Astrocyte (in vitro differentiated cells and primary cell): ENCODE results near the gene TRIM67. TPM values are rescaled to one million over a fixed set of nuclear protein-coding genes. Genes with fewer than 3 reads are reported as not detected.
"Not testable (repeated sequence)": the region's sequence is repeated elsewhere in the genome, so short reads cannot be mapped to it uniquely, and the experiment has no call there.

Source experiments
- DNase-seq: peaks from one replicate; pipeline ENCODE4 v3.0.0-alpha.2; 2010; ENCODE audit warnings: low read depth
- FAIRE-seq: peaks from 2 replicates; lab custom pipeline; 2011; peaks lifted over from hg19 to GRCh38; lab: Jason Lieb, UNC
- H2AFZ ChIP-seq: 2 replicates; pipeline ENCODE4 v1.6.0; 2012; ENCODE audit warnings: low read depth, low read length, inconsistent platforms
- H3K27ac ChIP-seq: 2 replicates; pipeline ENCODE4 v1.5.1; 2011; ENCODE audit warnings: low read depth, low read length, inconsistent platforms
- H3K27me3 ChIP-seq: 2 replicates; pipeline ENCODE4 v1.6.0; 2011; ENCODE audit warnings: low read length, inconsistent platforms; ENCODE audit not compliant: insufficient read depth
- H3K36me3 ChIP-seq: 2 replicates; pipeline ENCODE4 v1.5.1; 2011; ENCODE audit warnings: low read length, inconsistent platforms; ENCODE audit not compliant: insufficient read depth
- H3K4me1 ChIP-seq: 2 replicates; pipeline ENCODE4 v1.5.1; 2011; ENCODE audit warnings: low read length, inconsistent platforms; ENCODE audit not compliant: insufficient read depth
- H3K4me2 ChIP-seq: 2 replicates; pipeline ENCODE4 v1.6.0; 2012; ENCODE audit warnings: low read length, inconsistent platforms
- H3K4me3 ChIP-seq: 2 replicates; pipeline ENCODE4 v1.5.1; 2011; ENCODE audit warnings: low read depth, mild to moderate bottlenecking, low read length, inconsistent platforms; ENCODE audit not compliant: insufficient read depth
- H3K79me2 ChIP-seq: 2 replicates; pipeline ENCODE4 v1.6.0; 2012; ENCODE audit warnings: mild to moderate bottlenecking, low read length, inconsistent platforms; ENCODE audit not compliant: insufficient read depth
- H3K9ac ChIP-seq: 2 replicates; pipeline ENCODE4 v1.6.0; 2012; ENCODE audit warnings: mild to moderate bottlenecking, low read length, inconsistent platforms
- H3K9me3 ChIP-seq: 2 replicates; pipeline ENCODE4 v1.5.1; 2012; ENCODE audit warnings: low read depth, mild to moderate bottlenecking, low read length, inconsistent platforms; ENCODE audit not compliant: insufficient read depth
- H4K20me1 ChIP-seq: 2 replicates; pipeline ENCODE4 v1.6.0; 2012; ENCODE audit warnings: low read length, inconsistent platforms; ENCODE audit not compliant: insufficient read depth
- H3K27ac Mint-ChIP-seq: one replicate; pipeline ENCODE4 v1.8.0; 2021; ENCODE audit warnings: mild to moderate bottlenecking, mixed read lengths; ENCODE audit not compliant: unreplicated experiment
- H3K27me3 Mint-ChIP-seq: one replicate; pipeline ENCODE4 v1.8.0; 2021; ENCODE audit warnings: low read depth, mixed read lengths; ENCODE audit not compliant: unreplicated experiment
- H3K36me3 Mint-ChIP-seq: one replicate; pipeline ENCODE4 v1.8.0; 2021; ENCODE audit warnings: low read depth, mixed read lengths; ENCODE audit not compliant: unreplicated experiment
- H3K4me1 Mint-ChIP-seq: one replicate; pipeline ENCODE4 v1.8.0; 2021; ENCODE audit warnings: low read depth, mixed read lengths; ENCODE audit not compliant: unreplicated experiment
- H3K4me3 Mint-ChIP-seq: one replicate; pipeline ENCODE4 v1.8.0; 2021; ENCODE audit warnings: mild to moderate bottlenecking, moderate library complexity, mixed read lengths; ENCODE audit not compliant: unreplicated experiment
- H3K9me3 Mint-ChIP-seq: one replicate; pipeline ENCODE4 v1.8.0; 2021; ENCODE audit warnings: mild to moderate bottlenecking, mixed read lengths; ENCODE audit not compliant: unreplicated experiment
- EZH2 ChIP-seq: IDR thresholded peaks from 2 replicates; pipeline ENCODE4 v1.6.1; 2012; ENCODE audit warnings: mild to moderate bottlenecking, low read length, inconsistent platforms; ENCODE audit not compliant: insufficient read depth
- total RNA-seq: library from RNA; stranded (reverse); gene quantifications from 2 replicates; pipeline ENCODE4 v1.2.1, GENCODE V29; 2021
- TF ChIP-seq, protein P1 (sequence below): IDR thresholded peaks from 2 replicates; pipeline ENCODE4 v1.5.1; 2011; ENCODE audit warnings: low read depth, mild to moderate bottlenecking, inconsistent platforms, low read length, moderate library complexity; ENCODE audit not compliant: insufficient read depth

TRIM67 gene
- total RNA-seq, 1 donor from 2014 or later: 0.89 TPM

DNA sequence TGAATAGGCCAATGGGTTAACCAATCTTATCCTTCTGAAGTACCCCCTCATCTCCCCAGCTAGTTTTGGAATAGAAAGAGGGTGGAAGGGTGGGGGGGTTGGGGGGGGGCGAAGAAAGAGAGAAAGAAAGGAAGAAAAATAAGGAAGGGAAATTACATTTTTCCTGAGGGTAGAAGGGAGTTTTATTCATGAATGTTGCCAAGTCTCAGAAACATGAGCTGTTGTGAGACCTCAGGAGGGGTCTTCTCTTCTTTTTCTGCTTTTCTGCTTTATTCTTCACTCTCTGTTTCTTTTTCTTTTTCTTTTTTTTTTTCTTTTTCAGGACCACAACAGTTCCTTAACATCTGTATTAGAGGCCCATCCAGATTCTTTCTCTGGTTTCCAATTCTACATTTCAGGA is 6.0 kb upstream of the TRIM67 start:
- TF ChIP-seq, protein P1, sequence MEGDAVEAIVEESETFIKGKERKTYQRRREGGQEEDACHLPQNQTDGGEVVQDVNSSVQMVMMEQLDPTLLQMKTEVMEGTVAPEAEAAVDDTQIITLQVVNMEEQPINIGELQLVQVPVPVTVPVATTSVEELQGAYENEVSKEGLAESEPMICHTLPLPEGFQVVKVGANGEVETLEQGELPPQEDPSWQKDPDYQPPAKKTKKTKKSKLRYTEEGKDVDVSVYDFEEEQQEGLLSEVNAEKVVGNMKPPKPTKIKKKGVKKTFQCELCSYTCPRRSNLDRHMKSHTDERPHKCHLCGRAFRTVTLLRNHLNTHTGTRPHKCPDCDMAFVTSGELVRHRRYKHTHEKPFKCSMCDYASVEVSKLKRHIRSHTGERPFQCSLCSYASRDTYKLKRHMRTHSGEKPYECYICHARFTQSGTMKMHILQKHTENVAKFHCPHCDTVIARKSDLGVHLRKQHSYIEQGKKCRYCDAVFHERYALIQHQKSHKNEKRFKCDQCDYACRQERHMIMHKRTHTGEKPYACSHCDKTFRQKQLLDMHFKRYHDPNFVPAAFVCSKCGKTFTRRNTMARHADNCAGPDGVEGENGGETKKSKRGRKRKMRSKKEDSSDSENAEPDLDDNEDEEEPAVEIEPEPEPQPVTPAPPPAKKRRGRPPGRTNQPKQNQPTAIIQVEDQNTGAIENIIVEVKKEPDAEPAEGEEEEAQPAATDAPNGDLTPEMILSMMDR: no peak
- no peak for TF ChIP-seq EZH2
- H3K4me1 ChIP-seq: peaks cover 3% of the 10 kb centered on the region
- no peak overlapping the region for H2AFZ ChIP-seq
- H3K4me3 ChIP-seq: no peak overlapping the region
- H3K27me3 ChIP-seq: peaks cover 14% of the 10 kb centered on the region
- Mint-ChIP-seq H3K36me3 (peaks cover 2% of the 10 kb centered on the region), H3K4me1 (peaks cover 7% of the 10 kb centered on the region), H3K27me3 (peaks cover 29% of the 10 kb centered on the region), H3K4me3 (no peak overlapping the region), H3K9me3 (peaks cover 10% of the 10 kb centered on the region), H3K27ac (no peak overlapping the region)
- H3K36me3 ChIP-seq: no peaks in the 10 kb centered on the region
- H3K27ac ChIP-seq: no peak overlapping the region
- H3K9me3 ChIP-seq: no peaks in the 10 kb centered on the region
- no peaks in the 10 kb centered on the region for H4K20me1 ChIP-seq
- H3K4me2 ChIP-seq: no peak overlapping the region
- no peaks in the 10 kb centered on the region for H3K79me2 ChIP-seq
- DNase-seq (no peak), FAIRE-seq (no peak)
- no peak overlapping the region for H3K9ac ChIP-seq

DNA sequence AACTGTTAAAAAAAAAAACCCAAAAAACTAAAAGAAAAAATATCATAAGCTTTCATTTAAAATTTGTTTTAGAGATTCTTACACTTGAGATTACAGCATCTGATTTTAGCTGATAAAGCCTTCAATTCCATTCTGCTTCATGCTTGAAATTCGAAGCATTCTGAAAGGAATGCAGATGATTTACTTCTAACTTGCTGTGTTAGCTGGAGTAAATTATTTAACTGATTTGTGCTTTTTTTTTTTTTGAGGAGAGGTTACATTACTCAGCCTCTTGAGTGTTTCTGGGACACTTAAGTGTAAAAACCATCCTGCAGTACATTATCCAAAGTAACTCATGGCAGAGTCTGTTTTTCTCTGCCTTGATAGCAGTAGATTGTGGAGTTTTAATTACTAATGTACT is 4.5 kb upstream of the TRIM67 start:
- Mint-ChIP-seq H3K27ac (no peak overlapping the region), H3K27me3 (peaks cover 31% of the 10 kb centered on the region), H3K4me1 (peaks cover 9% of the 10 kb centered on the region), H3K36me3 (peaks cover 2% of the 10 kb centered on the region), H3K9me3 (peaks cover 5% of the 10 kb centered on the region), H3K4me3 (no peak overlapping the region)
- Histone ChIP-seq H4K20me1 (no peaks in the 10 kb centered on the region), H3K9me3 (no peaks in the 10 kb centered on the region), H3K4me2 (no peak overlapping the region), H3K79me2 (no peaks in the 10 kb centered on the region), H2AFZ (no peak overlapping the region), H3K9ac (no peak overlapping the region), H3K4me1 (peaks cover 4% of the 10 kb centered on the region), H3K27ac (no peak overlapping the region), H3K27me3 (peaks cover 14% of the 10 kb centered on the region), H3K4me3 (no peak overlapping the region), H3K36me3 (no peaks in the 10 kb centered on the region)
- DNase-seq: no peak
- no peak for FAIRE-seq
- TF ChIP-seq, protein P1: no peak
- no peak for TF ChIP-seq EZH2

DNA sequence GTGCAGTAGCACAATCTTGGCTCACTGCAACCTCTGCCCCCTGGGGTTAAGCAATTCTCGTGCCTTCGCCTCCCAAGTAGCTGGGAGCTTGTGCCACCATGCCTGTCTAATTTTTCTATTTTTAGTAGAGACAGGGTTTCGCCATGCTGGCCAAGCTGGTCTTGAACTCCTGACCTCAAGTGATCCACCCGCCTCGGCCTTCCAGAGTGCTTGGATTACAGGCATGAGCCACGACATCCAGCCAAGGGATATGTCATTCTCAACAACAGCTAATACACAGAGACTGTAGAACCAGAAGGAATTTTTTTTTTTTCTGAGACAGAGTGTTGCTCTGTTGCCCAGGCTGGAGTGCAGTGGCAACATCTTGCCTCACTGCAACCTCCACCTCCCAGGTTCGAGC is 3.7 kb upstream of the TRIM67 start:
- not testable (repeated sequence) for H3K4me3 ChIP-seq, H3K4me3 Mint-ChIP-seq, H3K9me3 Mint-ChIP-seq, DNase-seq, H3K9ac ChIP-seq, H4K20me1 ChIP-seq, H3K27ac ChIP-seq, H3K27ac Mint-ChIP-seq, H2AFZ ChIP-seq, FAIRE-seq, H3K36me3 Mint-ChIP-seq, H3K4me1 Mint-ChIP-seq, H3K79me2 ChIP-seq, H3K9me3 ChIP-seq, H3K36me3 ChIP-seq, H3K4me2 ChIP-seq
- peaks cover 18% of the 10 kb centered on the region for H3K27me3 ChIP-seq
- peaks cover 31% of the 10 kb centered on the region for H3K27me3 Mint-ChIP-seq
- H3K4me1 ChIP-seq: peaks cover 12% of the 10 kb centered on the region
